T-helper 1 cell treated with Interleukin-12 subunit alpha and Interleukin-12 subunit beta and Interleukin-4 antibody, amounts not matched to agents 30 μg/mL and 1 μg/mL, for 36 hours (primary cell): ENCODE results near the gene NEUROG1.

Experiments
- H3K27ac Mint-ChIP-seq: one replicate; pipeline ENCODE4 v1.8.0; 2021; ENCODE audit warnings: mild to moderate bottlenecking, mixed read lengths
- H3K27me3 Mint-ChIP-seq: one replicate; pipeline ENCODE4 v1.8.0; 2021; ENCODE audit warnings: low read depth, mixed read lengths
- H3K36me3 Mint-ChIP-seq: one replicate; pipeline ENCODE4 v1.8.0; 2021; ENCODE audit warnings: low read depth, mixed read lengths
- H3K4me1 Mint-ChIP-seq: one replicate; pipeline ENCODE4 v1.8.0; 2021; ENCODE audit warnings: low read depth, mixed read lengths
- H3K4me3 Mint-ChIP-seq: one replicate; pipeline ENCODE4 v1.8.0; 2021; ENCODE audit warnings: mild to moderate bottlenecking, moderate library complexity, mixed read lengths
- H3K9me3 Mint-ChIP-seq: one replicate; pipeline ENCODE4 v1.8.0; 2021; ENCODE audit warnings: mixed read lengths

NEUROG1 gene, protein sequence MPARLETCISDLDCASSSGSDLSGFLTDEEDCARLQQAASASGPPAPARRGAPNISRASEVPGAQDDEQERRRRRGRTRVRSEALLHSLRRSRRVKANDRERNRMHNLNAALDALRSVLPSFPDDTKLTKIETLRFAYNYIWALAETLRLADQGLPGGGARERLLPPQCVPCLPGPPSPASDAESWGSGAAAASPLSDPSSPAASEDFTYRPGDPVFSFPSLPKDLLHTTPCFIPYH

DNA sequence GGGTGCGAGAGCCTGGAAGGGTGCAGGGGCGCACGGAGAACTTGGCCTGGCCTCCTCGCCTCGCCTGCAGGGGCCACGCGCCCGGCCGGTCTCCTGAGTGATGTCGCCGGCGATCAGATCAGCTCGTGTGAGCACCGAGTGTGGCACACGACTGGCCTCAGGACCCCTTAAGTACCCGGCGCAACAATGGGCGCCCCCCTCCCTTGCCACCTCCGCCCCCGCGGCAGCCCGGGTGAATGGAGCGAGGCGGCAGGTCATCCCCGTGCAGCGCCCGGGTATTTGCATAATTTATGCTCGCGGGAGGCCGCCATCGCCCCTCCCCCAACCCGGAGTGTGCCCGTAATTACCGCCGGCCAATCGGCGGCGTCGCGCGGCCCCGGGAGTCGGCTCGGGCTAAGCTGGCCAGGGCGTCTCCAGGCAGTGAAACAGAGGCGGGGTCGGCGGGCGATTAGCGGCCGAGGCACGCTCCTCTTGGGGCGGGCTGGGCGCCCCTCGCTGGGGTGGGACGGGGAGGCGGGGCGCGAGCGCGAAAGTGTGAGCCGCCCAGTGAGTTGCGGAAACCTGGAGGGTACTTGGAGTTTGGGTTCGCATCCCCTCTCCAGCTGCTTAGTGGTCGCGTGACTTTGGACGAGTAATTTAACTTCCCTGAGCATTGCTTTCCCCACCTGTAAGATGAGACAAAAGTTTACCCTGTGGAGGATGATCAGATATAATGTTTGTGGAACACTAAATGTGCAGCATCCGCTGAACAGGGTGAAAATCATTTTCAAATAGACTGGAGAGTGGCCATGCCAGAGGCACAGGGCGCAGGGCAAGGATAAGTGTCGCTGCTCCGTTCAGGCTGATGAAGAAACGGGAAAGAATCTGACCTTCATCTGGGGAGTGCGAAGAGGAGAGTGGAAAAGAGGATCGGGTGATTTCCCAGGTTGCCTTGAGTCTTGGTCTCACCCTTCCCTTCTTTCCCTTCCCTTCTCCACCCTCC is at the start of gene NEUROG1:
Gene NEUROG1 (minus strand): TSS at position 145 of the 982 bp plus-strand sequence. CDS start 274 bp downstream, outside the sequence.
- Mint-ChIP-seq H3K4me3 (no peak within 1 kb of the TSS), H3K27ac (no peak within 1 kb of the TSS), H3K9me3 (no peaks in the 10 kb centered on the region), H3K27me3 (peaks cover 85% of the 10 kb centered on the region), H3K36me3 (no peaks in the 10 kb centered on the region), H3K4me1 (peaks cover 4% of the 10 kb centered on the region)

DNA sequence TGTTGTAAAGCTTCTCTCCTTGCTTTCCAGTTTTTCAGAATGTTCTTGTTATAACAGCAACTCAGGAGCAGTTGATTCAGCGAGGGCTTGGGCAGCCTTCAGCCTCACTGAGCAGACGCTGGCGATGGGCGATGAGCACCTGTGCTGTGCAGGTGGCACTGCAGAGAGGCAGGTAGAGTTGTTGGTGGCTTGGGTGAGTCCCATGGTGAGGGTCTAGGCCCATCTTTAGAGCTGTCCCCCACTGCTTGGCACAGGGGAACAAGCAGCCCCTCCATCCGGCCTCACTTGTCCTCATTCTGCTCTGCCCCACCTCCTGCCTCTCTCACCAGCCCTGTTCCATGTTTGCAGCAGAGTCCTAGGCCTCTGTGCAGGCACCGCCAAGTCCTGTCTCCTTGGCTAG is 49.2 kb upstream of the NEUROG1 start:
- no peak overlapping the region for H3K4me3 Mint-ChIP-seq
- H3K27ac Mint-ChIP-seq, result no peak overlapping the region
- H3K36me3 Mint-ChIP-seq, result no peaks in the 10 kb centered on the region
- no peaks in the 10 kb centered on the region for H3K4me1 Mint-ChIP-seq
- H3K27me3 Mint-ChIP-seq, result peaks cover 15% of the 10 kb centered on the region
- no peaks in the 10 kb centered on the region for H3K9me3 Mint-ChIP-seq

DNA sequence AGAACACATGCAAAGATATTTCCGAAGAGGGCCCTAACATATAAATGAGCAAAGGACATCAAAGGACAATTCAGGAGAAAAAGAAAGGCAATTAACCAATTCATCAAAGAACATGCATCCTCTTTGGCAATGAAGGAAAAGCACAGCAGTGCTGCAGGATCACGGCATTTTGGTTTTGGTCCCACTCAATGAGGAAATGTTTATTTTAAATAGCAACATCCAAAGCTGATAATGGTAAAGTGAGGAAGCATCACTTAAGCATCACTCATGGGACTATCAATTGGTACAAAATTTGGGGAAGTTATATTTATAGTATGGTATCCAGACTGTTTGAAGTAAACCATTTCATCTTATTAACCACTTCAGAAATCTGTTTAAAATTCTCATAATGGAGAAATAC is 48.5 kb upstream of the NEUROG1 start:
- Mint-ChIP-seq H3K36me3 (no peaks in the 10 kb centered on the region), H3K4me3 (no peak overlapping the region), H3K9me3 (no peaks in the 10 kb centered on the region), H3K27me3 (peaks cover 22% of the 10 kb centered on the region), H3K27ac (no peak overlapping the region), H3K4me1 (no peaks in the 10 kb centered on the region)

DNA sequence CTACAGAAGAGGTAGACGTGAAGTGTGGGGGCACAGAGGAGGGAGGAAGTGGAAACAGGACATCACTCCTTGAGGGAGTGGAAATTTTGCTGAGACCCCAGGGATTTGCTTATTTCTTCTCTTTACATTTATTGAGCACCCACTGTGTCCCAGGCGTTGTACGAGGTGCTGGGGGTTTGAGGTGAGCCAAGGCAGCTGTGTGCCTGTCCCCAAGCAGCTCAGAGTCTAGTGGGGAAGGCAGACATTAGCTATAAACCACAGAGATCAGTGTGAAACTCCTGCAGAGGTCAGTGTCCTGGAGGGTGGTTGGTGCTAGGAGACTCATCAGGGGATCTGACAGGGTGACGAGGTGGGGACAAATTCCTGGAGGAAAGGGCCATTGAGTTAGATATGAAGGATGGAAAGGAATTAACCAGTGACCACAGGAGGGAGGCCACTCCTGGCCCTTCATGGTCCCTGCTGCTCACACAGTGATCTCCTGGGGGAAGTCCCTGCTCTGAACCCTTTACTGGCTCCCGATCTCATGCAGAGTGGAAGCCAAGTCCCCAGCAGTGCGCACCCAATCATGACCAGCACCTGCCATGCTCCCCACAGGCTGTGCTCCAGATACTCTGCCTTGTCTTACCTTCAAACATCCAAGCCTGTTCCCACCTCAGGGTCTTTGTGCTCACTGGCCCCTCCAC is 46.5 kb upstream of the NEUROG1 start:
- no peak overlapping the region for H3K4me3 Mint-ChIP-seq
- peaks cover 37% of the 10 kb centered on the region for H3K27me3 Mint-ChIP-seq
- H3K27ac Mint-ChIP-seq, result no peak overlapping the region
- no peaks in the 10 kb centered on the region for H3K9me3 Mint-ChIP-seq
- no peaks in the 10 kb centered on the region for H3K36me3 Mint-ChIP-seq
- no peaks in the 10 kb centered on the region for H3K4me1 Mint-ChIP-seq

DNA sequence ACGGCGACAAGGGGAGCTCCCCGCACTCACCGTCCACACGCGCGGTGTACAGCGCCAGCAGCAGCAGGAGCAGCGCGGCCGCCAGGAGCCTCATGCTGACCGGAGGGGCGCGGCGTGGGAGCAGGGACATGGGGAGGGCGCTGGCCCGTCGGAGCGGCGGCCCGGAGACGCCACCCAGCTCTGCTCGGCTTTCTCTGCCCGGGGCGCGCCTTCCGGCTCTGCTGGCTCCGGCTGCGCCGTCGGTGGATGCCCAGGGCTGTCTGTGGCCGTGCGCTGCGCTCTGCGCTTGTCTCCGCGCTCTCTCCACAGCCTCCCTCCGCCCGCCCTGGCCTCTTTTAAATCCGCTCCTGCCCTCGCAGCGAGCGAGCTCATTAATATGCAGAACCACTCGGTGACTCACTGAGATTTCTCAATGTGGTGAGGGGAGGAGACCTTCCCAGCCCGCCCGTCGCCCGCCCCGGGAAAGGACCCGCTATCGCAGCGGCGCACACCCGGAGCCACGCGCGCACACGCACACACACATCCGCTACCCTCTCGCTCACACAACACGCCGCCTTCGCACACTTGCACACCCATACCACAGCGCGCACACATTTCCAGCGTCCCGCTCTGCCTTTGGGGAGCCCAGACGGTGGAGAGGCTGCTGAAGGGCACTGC is 43.0 kb upstream of the NEUROG1 start, which contains the start of gene CXCL14:
Gene CXCL14 (minus strand): TSS at position 307 of the 657 bp plus-strand sequence. CDS start 213 bp downstream, at position 94.
- no peak within 1 kb of the TSS for H3K4me3 Mint-ChIP-seq
- H3K4me1 Mint-ChIP-seq, result no peaks in the 10 kb centered on the region
- peaks cover 51% of the 10 kb centered on the region for H3K27me3 Mint-ChIP-seq
- H3K36me3 Mint-ChIP-seq, result no peaks in the 10 kb centered on the region
- H3K27ac Mint-ChIP-seq, result no peak within 1 kb of the TSS
- H3K9me3 Mint-ChIP-seq, result no peaks in the 10 kb centered on the region

DNA sequence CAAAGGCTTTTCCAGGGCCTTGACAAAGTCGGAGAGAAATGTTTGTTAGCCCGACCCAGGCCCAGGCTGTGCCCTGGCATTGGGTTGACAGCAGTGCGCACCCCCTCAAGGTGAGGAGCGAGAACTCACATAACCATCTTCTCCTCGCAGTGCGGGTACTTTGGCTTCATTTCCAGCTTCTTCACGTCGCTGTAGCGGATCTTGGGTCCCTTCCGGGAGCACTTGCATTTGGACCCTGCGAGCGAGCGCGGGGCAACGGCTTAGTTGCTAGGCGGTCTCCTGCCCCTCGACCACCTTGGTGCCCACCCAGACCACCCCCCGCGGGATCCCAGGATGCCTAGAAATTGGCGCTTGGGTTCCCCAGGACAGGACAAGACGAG is 42.5 kb upstream of the NEUROG1 start:
- peaks cover 51% of the 10 kb centered on the region for H3K27me3 Mint-ChIP-seq
- no peaks in the 10 kb centered on the region for H3K36me3 Mint-ChIP-seq
- H3K4me1 Mint-ChIP-seq, result no peaks in the 10 kb centered on the region
- H3K4me3 Mint-ChIP-seq, result no peak overlapping the region
- no peak overlapping the region for H3K27ac Mint-ChIP-seq
- no peaks in the 10 kb centered on the region for H3K9me3 Mint-ChIP-seq

DNA sequence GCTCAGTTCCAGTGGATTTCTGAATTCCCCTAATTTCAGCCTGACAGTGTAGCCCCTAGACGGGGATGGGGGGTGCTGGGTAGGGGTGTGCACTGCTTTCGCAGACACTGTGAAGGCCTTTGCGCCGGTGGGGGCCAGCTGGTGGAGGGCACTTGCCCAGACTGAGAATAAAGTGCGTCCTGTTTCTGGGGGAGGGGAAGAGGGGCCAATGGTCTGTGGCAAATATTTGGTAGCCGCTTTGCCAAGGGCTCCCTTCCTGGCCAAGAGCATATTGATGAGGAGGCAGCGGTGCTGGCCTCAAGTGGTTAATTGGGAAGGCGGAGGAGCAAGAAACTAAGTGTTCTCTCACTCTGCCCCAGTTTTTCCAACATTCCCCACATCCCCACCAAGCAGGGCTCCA is 41.7 kb upstream of the NEUROG1 start:
- no peak overlapping the region for H3K27ac Mint-ChIP-seq
- no peaks in the 10 kb centered on the region for H3K4me1 Mint-ChIP-seq
- peaks cover 50% of the 10 kb centered on the region for H3K27me3 Mint-ChIP-seq
- H3K4me3 Mint-ChIP-seq, result no peak overlapping the region
- no peaks in the 10 kb centered on the region for H3K9me3 Mint-ChIP-seq
- no peaks in the 10 kb centered on the region for H3K36me3 Mint-ChIP-seq

DNA sequence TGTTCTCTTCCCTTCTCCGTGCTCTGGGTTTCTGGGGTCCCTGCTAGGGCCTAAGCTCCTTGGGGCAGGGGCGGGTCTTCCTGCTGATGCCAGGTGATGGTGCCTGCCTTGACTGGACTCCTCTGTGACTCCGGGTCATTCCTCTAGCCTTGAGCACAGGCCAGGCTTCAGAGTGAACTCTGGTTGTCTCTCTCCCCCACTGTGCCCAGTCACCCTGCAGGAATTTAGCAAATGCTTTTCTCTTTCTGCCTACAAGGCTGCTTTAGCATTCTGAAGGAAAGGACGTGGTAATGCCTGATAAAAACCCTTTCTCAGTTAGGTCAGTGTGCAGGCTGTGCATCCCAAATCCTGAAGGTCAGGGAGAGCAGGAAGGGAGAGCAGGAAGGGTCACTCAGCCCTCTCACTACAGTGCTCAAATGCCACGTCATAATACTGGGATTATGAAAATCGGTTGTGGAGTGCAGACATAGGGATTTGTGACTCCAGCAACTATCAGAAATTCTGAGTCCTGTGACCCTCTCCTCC is 40.4 kb upstream of the NEUROG1 start:
- no peak overlapping the region for H3K27ac Mint-ChIP-seq
- peaks cover 48% of the 10 kb centered on the region for H3K27me3 Mint-ChIP-seq
- H3K4me1 Mint-ChIP-seq, result no peaks in the 10 kb centered on the region
- H3K4me3 Mint-ChIP-seq, result no peak overlapping the region
- H3K9me3 Mint-ChIP-seq, result no peaks in the 10 kb centered on the region
- H3K36me3 Mint-ChIP-seq, result no peaks in the 10 kb centered on the region

DNA sequence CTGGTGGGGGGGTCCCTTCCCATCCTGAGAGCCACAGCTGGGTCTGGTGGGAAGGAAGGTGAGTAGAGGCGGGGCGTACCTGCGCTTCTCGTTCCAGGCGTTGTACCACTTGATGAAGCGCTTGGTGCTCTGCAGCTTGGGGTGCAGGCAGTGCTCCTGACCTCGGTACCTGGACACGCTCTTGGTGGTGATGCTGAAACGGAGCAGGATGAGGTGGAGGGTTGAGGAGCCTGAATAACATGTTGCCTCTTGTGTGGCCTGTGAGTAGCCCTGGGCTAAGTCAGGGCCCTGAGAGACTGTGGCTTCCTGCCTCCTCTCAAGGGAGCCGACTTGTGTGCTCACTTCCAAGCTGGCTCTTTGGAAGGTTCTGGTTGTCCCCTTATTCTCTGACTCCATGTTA is 38.7 kb upstream of the NEUROG1 start:
- Mint-ChIP-seq H3K27me3 (peaks cover 46% of the 10 kb centered on the region), H3K36me3 (no peaks in the 10 kb centered on the region), H3K4me3 (no peak overlapping the region), H3K9me3 (no peaks in the 10 kb centered on the region), H3K27ac (no peak overlapping the region), H3K4me1 (no peaks in the 10 kb centered on the region)

DNA sequence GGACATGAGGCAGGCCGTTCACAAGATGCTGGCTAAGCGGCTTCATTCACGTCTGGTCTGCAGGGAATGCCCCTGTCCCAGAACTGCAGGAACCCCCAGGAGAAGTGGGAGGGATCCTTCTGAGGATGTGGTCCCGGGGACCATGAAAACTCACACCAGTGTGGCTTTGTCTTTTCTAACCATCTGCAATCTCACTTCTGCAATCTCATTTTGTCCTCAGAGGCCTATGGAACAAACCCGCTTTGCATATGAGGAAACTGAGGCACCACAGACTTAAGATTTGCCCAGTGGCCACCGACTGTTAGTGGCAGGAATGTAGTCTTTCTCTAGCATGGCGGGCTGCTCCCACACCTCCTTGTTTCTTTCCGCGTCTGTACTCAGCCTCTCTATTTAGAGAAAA is 36.1 kb upstream of the NEUROG1 start:
- Mint-ChIP-seq H3K4me3 (no peak overlapping the region), H3K4me1 (no peaks in the 10 kb centered on the region), H3K9me3 (no peaks in the 10 kb centered on the region), H3K36me3 (no peaks in the 10 kb centered on the region), H3K27me3 (peaks cover 25% of the 10 kb centered on the region), H3K27ac (no peak overlapping the region)

DNA sequence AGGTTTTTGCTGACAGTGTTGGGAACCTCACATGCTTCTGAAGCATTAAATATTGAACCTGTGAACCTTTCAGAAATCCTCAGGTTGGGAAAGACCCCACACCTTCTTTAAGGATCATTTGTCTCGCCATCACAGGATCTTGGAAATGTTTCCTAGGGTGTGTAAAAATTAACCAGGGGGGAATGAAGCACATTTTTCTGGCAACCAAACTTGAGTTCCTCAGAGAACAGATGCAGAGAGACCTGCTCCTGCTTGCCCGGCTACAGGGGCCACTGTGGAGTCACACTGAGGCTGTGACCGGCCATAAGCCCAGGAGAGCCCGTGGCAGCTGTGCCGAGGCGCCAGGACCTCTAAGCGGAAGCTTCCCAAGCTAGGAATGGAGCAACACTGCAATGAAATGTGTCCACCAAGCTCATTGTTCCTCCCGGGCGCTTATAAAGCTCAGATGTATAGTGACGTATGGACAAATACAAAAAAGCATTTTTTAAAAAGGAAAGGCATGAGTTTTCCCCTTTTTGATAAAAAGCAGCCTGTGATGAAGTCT is 35.4 kb upstream of the NEUROG1 start:
- H3K4me1 Mint-ChIP-seq, result no peaks in the 10 kb centered on the region
- H3K36me3 Mint-ChIP-seq, result no peaks in the 10 kb centered on the region
- no peaks in the 10 kb centered on the region for H3K9me3 Mint-ChIP-seq
- no peak overlapping the region for H3K27ac Mint-ChIP-seq
- no peak overlapping the region for H3K4me3 Mint-ChIP-seq
- peaks cover 23% of the 10 kb centered on the region for H3K27me3 Mint-ChIP-seq

DNA sequence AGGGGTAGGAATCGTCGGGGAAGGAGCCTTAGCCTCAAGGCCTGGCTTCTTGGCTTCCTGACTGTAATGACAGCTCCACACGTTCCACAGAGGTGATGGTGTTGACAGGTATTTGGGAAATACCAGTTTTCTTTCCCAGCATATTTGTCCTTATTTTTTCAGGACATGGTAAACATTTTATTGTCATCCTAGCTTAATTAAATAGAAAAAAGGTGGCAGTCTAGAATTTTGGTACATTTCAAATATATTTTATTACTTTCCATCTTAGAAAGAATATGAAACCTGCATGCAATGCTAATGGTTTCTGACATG is 34.6 kb upstream of the NEUROG1 start:
- no peaks in the 10 kb centered on the region for H3K36me3 Mint-ChIP-seq

DNA sequence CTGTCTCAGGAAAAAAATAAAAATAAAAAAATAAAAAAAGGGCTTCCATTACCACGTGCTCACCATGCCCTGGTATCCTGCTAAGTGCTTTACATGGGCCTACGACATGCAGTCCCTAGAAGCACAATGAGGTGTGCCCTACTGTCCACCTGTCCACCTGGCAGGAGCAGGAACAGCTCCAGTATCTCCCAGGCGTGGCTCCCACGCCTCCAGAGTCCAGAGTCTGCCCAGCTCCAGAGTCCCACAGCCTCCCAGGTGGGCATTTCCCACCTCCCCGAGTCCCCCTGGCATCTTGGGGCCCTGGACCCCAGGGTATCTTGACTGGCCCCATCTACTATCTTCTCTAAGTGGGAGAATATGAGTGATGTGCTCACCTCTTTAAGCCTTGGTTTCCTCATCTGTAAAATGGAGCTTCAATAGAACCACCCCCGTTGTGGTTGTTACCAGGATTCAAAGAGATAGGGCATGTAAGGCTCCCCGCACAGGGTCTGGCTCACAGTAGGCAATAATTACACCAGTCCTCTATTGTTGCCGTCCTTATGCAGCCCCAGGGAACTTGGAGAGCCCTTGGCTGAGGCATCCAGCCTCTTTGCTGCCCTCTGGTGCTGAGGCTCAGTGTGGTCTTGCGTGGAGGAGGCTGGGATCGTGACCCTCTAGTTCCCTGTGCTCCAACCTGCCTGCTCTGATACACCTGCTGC is 34.1 kb upstream of the NEUROG1 start:
- no peak overlapping the region for H3K4me3 Mint-ChIP-seq
- H3K4me1 Mint-ChIP-seq, result peaks cover 2% of the 10 kb centered on the region
- no peak overlapping the region for H3K27ac Mint-ChIP-seq
- no peaks in the 10 kb centered on the region for H3K36me3 Mint-ChIP-seq
- H3K9me3 Mint-ChIP-seq, result no peaks in the 10 kb centered on the region
- peaks cover 22% of the 10 kb centered on the region for H3K27me3 Mint-ChIP-seq

More for the DNA sequence above, 34.6 kb upstream of the NEUROG1 start:
- no peak overlapping the region for H3K27ac Mint-ChIP-seq
- H3K4me3 Mint-ChIP-seq, result no peak overlapping the region
- no peaks in the 10 kb centered on the region for H3K9me3 Mint-ChIP-seq
- H3K4me1 Mint-ChIP-seq, result peaks cover 2% of the 10 kb centered on the region
- peaks cover 19% of the 10 kb centered on the region for H3K27me3 Mint-ChIP-seq
